ENCODE measurements around the gene TRMT10C. TPM values are rescaled to one million over a fixed set of nuclear protein-coding genes. Genes with fewer than 3 reads are reported as not detected.
"Not testable (repeated sequence)": the region's sequence is repeated elsewhere in the genome, so short reads cannot be mapped to it uniquely, and the experiment has no call there.

Gene TRMT10C
- polyA plus RNA-seq, 3 donors = 30.3 to 39.4 (median 32.7) TPM

GRCh38 chr3:101591071-101591470 lies 29.4 kb downstream of the TRMT10C start:
- no peak for DNase-seq (ENCODE audit: extremely low read depth in 1 of 11, low read depth in 9 of 11, low spot score in 4 of 11)

GRCh38 chr3:101602731-101603130 lies 41.1 kb downstream of the TRMT10C start:
- no peak for DNase-seq (ENCODE audit: extremely low read depth in 1 of 11, low read depth in 9 of 11, low spot score in 4 of 11)

GRCh38 chr3:101603184-101603583 lies 41.5 kb downstream of the TRMT10C start:
- DNase-seq (ENCODE audit: extremely low read depth in 1 of 11, low read depth in 9 of 11, low spot score in 4 of 11) = no peak

GRCh38 chr3:101605398-101605797 lies 43.7 kb downstream of the TRMT10C start:
- not testable (repeated sequence) for DNase-seq (ENCODE audit: extremely low read depth in 1 of 11, low read depth in 9 of 11, low spot score in 4 of 11)

- DNase-seq (ENCODE audit: extremely low read depth in 1 of 11, low read depth in 9 of 11, low spot score in 4 of 11) = no peak
Observed at GRCh38 chr3:101611023-101611422, 49.4 kb downstream of the TRMT10C start.

- not testable (repeated sequence) for DNase-seq (ENCODE audit: extremely low read depth in 1 of 11, low read depth in 9 of 11, low spot score in 4 of 11)
Observed at GRCh38 chr3:101613014-101613413, 51.3 kb downstream of the TRMT10C start.

- no peak for DNase-seq (ENCODE audit: extremely low read depth in 1 of 11, low read depth in 9 of 11, low spot score in 4 of 11)
Observed at GRCh38 chr3:101615525-101615924, 53.9 kb downstream of the TRMT10C start.

Other genes starting within 250 kb of the TRMT10C start
- gene IMPG2, start 241.3 kb upstream of the TRMT10C start, polyA plus RNA-seq (ENCODE audit: insufficient read length in 3 of 3) = under 1 TPM; 0.37 to 0.70 (median 0.51) TPM
- gene SENP7, start 48.7 kb upstream of the TRMT10C start, polyA plus RNA-seq (ENCODE audit: insufficient read length in 3 of 3) = 10 to 100 TPM; 59.9 to 91.6 (median 74.3) TPM
- gene PCNP, start 12.3 kb downstream of the TRMT10C start, polyA plus RNA-seq (ENCODE audit: insufficient read length in 3 of 3) = 100 to 1,000 TPM; 197 to 242 (median 212) TPM
- gene ZBTB11, start 115.3 kb downstream of the TRMT10C start, polyA plus RNA-seq (ENCODE audit: insufficient read length in 3 of 3) = 10 to 100 TPM; 20.5 to 24.0 (median 22.7) TPM
- gene RPL24, start 124.8 kb downstream of the TRMT10C start, polyA plus RNA-seq (ENCODE audit: insufficient read length in 3 of 3) = 1,000 to 10,000 TPM; 1,426 to 1,723 (median 1,604) TPM
- gene CEP97, start 162.7 kb downstream of the TRMT10C start, polyA plus RNA-seq (ENCODE audit: insufficient read length in 3 of 3) = 10 to 100 TPM; 14.7 to 16.6 (median 14.8) TPM
- gene NXPE3, start 217.3 kb downstream of the TRMT10C start, polyA plus RNA-seq (ENCODE audit: insufficient read length in 3 of 3) = 1 to 10 TPM; 5.4 to 9.1 (median 6.7) TPM

Measured in renal cortex interstitium (tissue), 11 donors.